ENCODE data around the gene CCDC197. TPM values are rescaled to one million over a fixed set of nuclear protein-coding genes. Genes with fewer than 3 reads are reported as not detected.

The CCDC197 gene
- total and polyA plus RNA-seq, 9 donors = not detected

- no peak overlapping the region for H3K4me3 ChIP-seq
- TF ChIP-seq CTCF (IDR thresholded peaks at IDR 0.05) (no peak), EP300 (IDR thresholded peaks at IDR 0.05) (no peak), POLR2A (IDR thresholded peaks at IDR 0.05) (no peak)
- no peaks in the 10 kb centered on the region for H3K27me3 ChIP-seq
- intact Hi-C loops (cut with DNase I) = loop anchor here in 1 of 4 donors (5.0 kb wide), 1 partner anchor 71 kb away; the partner anchor contains the start of gene IFI27L2
- 32 to 50% (median 50%) methylated on average over 6 of the region's 6 CpGs for WGBS, 3 donors
- no peaks in the 10 kb centered on the region for H3K36me3 ChIP-seq
- no peak for DNase-seq
- H3K4me1 ChIP-seq (ENCODE audit: insufficient read depth) = peaks cover 11% of the 10 kb centered on the region
- no peak overlapping the region for H3K27ac ChIP-seq
- H3K9me3 ChIP-seq = no peaks in the 10 kb centered on the region
Measured at GRCh38 chr14:94056579-94057308, 59.6 kb downstream of the CCDC197 start.

- Histone ChIP-seq H3K36me3 (no peaks in the 10 kb centered on the region), H3K27ac (no peak overlapping the region), H3K9me3 (no peaks in the 10 kb centered on the region), H3K27me3 (no peaks in the 10 kb centered on the region), H3K4me3 (no peak overlapping the region), H3K4me1 (ENCODE audit: insufficient read depth) (peaks cover 16% of the 10 kb centered on the region)
- TF ChIP-seq CTCF (IDR thresholded peaks at IDR 0.05) = no peak
- TF ChIP-seq POLR2A (IDR thresholded peaks at IDR 0.05) = no peak
- no peak for TF ChIP-seq EP300 (IDR thresholded peaks at IDR 0.05)
- DNase-seq = no peak
- WGBS, 3 donors = 26 to 50% (median 29%) methylated on average over 1 of the region's 1 CpG
- intact Hi-C loops (cut with DNase I) = loop anchor here in 1 of 4 donors (5.0 kb wide), 1 partner anchor 69 kb away; the partner anchor contains the start of gene IFI27L2
Measured at GRCh38 chr14:94058128-94058673, 61.1 kb downstream of the CCDC197 start.

Small RNA genes lying within 50 kb of the gene (microRNA-seq; reads per million reads assigned to microRNA genes)
- gene MIR4506 = 0 reads per million in 3 donors

Small RNA genes lying within 50 kb of the gene (small RNA-seq; reads per million reads assigned to genes)
- gene MIR4506 = not detected

Other genes with a start within 250 kb of the CCDC197 start
- 1 to 10 TPM; 2.3 to 7.9 (median 4.2) TPM for gene PRIMA1, start 208.8 kb upstream of the CCDC197 start, total RNA-seq
- gene PRIMA1, start 208.8 kb upstream of the CCDC197 start, polyA plus RNA-seq = 10 to 100 TPM in 1 of 2 donors, 1 to 10 TPM in 1; 2.4 to 11.5 TPM
- gene FAM181A, start 70.0 kb upstream of the CCDC197 start, total RNA-seq = 1 to 10 TPM in 1 of 7 donors, under 1 TPM in 4, not detected in 2; 0.37 to 4.9 (median 0.82) TPM
- not detected for gene FAM181A, start 70.0 kb upstream of the CCDC197 start, polyA plus RNA-seq
- gene ASB2, start 20.7 kb upstream of the CCDC197 start, total RNA-seq = 10 to 100 TPM in 1 of 7 donors, 1 to 10 TPM in 6; 1.3 to 25.6 (median 3.0) TPM
- gene ASB2, start 20.7 kb upstream of the CCDC197 start, polyA plus RNA-seq = 10 to 100 TPM in 1 of 2 donors, 1 to 10 TPM in 1; 2.6 to 18.8 TPM
- 1 to 10 TPM in 3 of 7 donors, under 1 TPM in 4; 0.48 to 1.6 (median 0.76) TPM for gene OTUB2, start 29.0 kb downstream of the CCDC197 start, total RNA-seq
- gene OTUB2, start 29.0 kb downstream of the CCDC197 start, polyA plus RNA-seq = 1 to 10 TPM in 1 of 2 donors, under 1 TPM in 1; 0.41 to 1.5 TPM
- gene DDX24, start 83.9 kb downstream of the CCDC197 start, total RNA-seq = 100 to 1,000 TPM in 6 of 7 donors, 10 to 100 TPM in 1; 98.8 to 286 (median 233) TPM
- 100 to 1,000 TPM; 118 to 521 TPM for gene DDX24, start 83.9 kb downstream of the CCDC197 start, polyA plus RNA-seq
- 10 to 100 TPM; 27.4 to 57.0 (median 32.8) TPM for gene IFI27L1, start 84.0 kb downstream of the CCDC197 start, total RNA-seq
- 10 to 100 TPM; 21.5 to 43.9 TPM for gene IFI27L1, start 84.0 kb downstream of the CCDC197 start, polyA plus RNA-seq
- gene IFI27, start 113.4 kb downstream of the CCDC197 start, total RNA-seq = 100 to 1,000 TPM in 1 of 7 donors, 10 to 100 TPM in 6; 44.5 to 117 (median 56.9) TPM
- 100 to 1,000 TPM; 119 to 413 TPM for gene IFI27, start 113.4 kb downstream of the CCDC197 start, polyA plus RNA-seq
- 100 to 1,000 TPM in 3 of 7 donors, 10 to 100 TPM in 4; 53.4 to 106 (median 88.5) TPM for gene IFI27L2, start 132.3 kb downstream of the CCDC197 start, total RNA-seq
- gene IFI27L2, start 132.3 kb downstream of the CCDC197 start, polyA plus RNA-seq = 100 to 1,000 TPM in 1 of 2 donors, 10 to 100 TPM in 1; 37.8 to 145 TPM
- 10 to 100 TPM in 6 of 7 donors, 1 to 10 TPM in 1; 10.0 to 41.0 (median 17.6) TPM for gene PPP4R4, start 177.0 kb downstream of the CCDC197 start, total RNA-seq
- gene PPP4R4, start 177.0 kb downstream of the CCDC197 start, polyA plus RNA-seq = 1 to 10 TPM; 3.0 to 6.6 TPM

Measured in ovary (tissue), 9 donors.